ENCODE data around the gene EIF6. TPM values are rescaled to one million over a fixed set of nuclear protein-coding genes. Genes with fewer than 3 reads are reported as not detected.

EIF6 gene
- total RNA-seq, 1 experiment from 2014 or later = 180 TPM

GRCh38 chr20:35238170-35238569, 46.4 kb downstream of the EIF6 start:
- Histone ChIP-seq H3K27ac (ENCODE audit: low read depth, low read length, poor library complexity, severe bottlenecking) (no peak overlapping the region), H3K9me3 (ENCODE audit: low read depth, low read length, poor library complexity, severe bottlenecking) (no peaks in the 10 kb centered on the region), H3K4me3 (ENCODE audit: low read depth, low read length, poor library complexity, severe bottlenecking) (no peak overlapping the region), H3K27me3 (replicated peaks; ENCODE audit: insufficient read depth, low read depth, low read length, poor library complexity) (peaks cover 5% of the 10 kb centered on the region), H3K36me3 (ENCODE audit: insufficient read depth, low read length, poor library complexity, severe bottlenecking) (no peaks in the 10 kb centered on the region), H3K4me1 (ENCODE audit: insufficient read depth, low read length, poor library complexity, severe bottlenecking) (no peaks in the 10 kb centered on the region)
- CTCF ChIA-PET = no interaction called here
- TF ChIP-seq EZH2 (IDR thresholded peaks at IDR 0.05; ENCODE audit: borderline replicate concordance, low read depth, low read length, poor library complexity, severe bottlenecking) = no peak
- TF ChIP-seq, protein P1, sequence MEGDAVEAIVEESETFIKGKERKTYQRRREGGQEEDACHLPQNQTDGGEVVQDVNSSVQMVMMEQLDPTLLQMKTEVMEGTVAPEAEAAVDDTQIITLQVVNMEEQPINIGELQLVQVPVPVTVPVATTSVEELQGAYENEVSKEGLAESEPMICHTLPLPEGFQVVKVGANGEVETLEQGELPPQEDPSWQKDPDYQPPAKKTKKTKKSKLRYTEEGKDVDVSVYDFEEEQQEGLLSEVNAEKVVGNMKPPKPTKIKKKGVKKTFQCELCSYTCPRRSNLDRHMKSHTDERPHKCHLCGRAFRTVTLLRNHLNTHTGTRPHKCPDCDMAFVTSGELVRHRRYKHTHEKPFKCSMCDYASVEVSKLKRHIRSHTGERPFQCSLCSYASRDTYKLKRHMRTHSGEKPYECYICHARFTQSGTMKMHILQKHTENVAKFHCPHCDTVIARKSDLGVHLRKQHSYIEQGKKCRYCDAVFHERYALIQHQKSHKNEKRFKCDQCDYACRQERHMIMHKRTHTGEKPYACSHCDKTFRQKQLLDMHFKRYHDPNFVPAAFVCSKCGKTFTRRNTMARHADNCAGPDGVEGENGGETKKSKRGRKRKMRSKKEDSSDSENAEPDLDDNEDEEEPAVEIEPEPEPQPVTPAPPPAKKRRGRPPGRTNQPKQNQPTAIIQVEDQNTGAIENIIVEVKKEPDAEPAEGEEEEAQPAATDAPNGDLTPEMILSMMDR (conservative IDR thresholded peaks at IDR 0.05; ENCODE audit: low read depth, low read length) = no peak
- POLR2A ChIA-PET (ENCODE audit: low non-redundant PET) = no interaction called here
- no peak for DNase-seq (ENCODE audit: low spot score)
- BruUV-seq (replicated peaks) = no TSS peak
- intact Hi-C loops (cut with micrococcal nuclease; ENCODE audit: unreplicated experiment) = no loop called here

GRCh38 chr20:35237486-35237885, 47.1 kb downstream of the EIF6 start:
- no TSS peak for BruUV-seq (replicated peaks)
- no peak for TF ChIP-seq EZH2 (IDR thresholded peaks at IDR 0.05; ENCODE audit: borderline replicate concordance, low read depth, low read length, poor library complexity, severe bottlenecking)
- TF ChIP-seq, protein P1 (conservative IDR thresholded peaks at IDR 0.05; ENCODE audit: low read depth, low read length) = no peak
- intact Hi-C loops (cut with micrococcal nuclease; ENCODE audit: unreplicated experiment) = no loop called here

GRCh38 chr20:35235881-35236280, 48.7 kb downstream of the EIF6 start:
- H3K27ac ChIP-seq (ENCODE audit: low read depth, low read length, poor library complexity, severe bottlenecking) = no peak overlapping the region
- H3K36me3 ChIP-seq (ENCODE audit: insufficient read depth, low read length, poor library complexity, severe bottlenecking) = no peaks in the 10 kb centered on the region
- no peaks in the 10 kb centered on the region for H3K9me3 ChIP-seq (ENCODE audit: low read depth, low read length, poor library complexity, severe bottlenecking)
- ChIA-PET POLR2A (ENCODE audit: low non-redundant PET) (no interaction called here), CTCF (no interaction called here)
- H3K4me3 ChIP-seq (ENCODE audit: low read depth, low read length, poor library complexity, severe bottlenecking) = no peak overlapping the region
- BruUV-seq (replicated peaks) = no TSS peak
- no peaks in the 10 kb centered on the region for H3K4me1 ChIP-seq (ENCODE audit: insufficient read depth, low read length, poor library complexity, severe bottlenecking)
- H3K27me3 ChIP-seq (replicated peaks; ENCODE audit: insufficient read depth, low read depth, low read length, poor library complexity) = peaks cover 12% of the 10 kb centered on the region
- intact Hi-C loops (cut with micrococcal nuclease; ENCODE audit: unreplicated experiment) = no loop called here
- TF ChIP-seq, protein P1 (conservative IDR thresholded peaks at IDR 0.05; ENCODE audit: low read depth, low read length) = no peak
- TF ChIP-seq EZH2 (IDR thresholded peaks at IDR 0.05; ENCODE audit: borderline replicate concordance, low read depth, low read length, poor library complexity, severe bottlenecking) = no peak
- no peak for DNase-seq (ENCODE audit: low spot score)

More at GRCh38 chr20:35237486-35237885, 47.1 kb downstream of the EIF6 start:
- ChIA-PET CTCF (no interaction called here), POLR2A (ENCODE audit: low non-redundant PET) (no interaction called here)
- H3K36me3 ChIP-seq (ENCODE audit: insufficient read depth, low read length, poor library complexity, severe bottlenecking) = no peaks in the 10 kb centered on the region
- H3K27me3 ChIP-seq (replicated peaks; ENCODE audit: insufficient read depth, low read depth, low read length, poor library complexity) = peaks cover 5% of the 10 kb centered on the region
- no peaks in the 10 kb centered on the region for H3K9me3 ChIP-seq (ENCODE audit: low read depth, low read length, poor library complexity, severe bottlenecking)
- no peak overlapping the region for H3K4me3 ChIP-seq (ENCODE audit: low read depth, low read length, poor library complexity, severe bottlenecking)
- H3K4me1 ChIP-seq (ENCODE audit: insufficient read depth, low read length, poor library complexity, severe bottlenecking) = no peaks in the 10 kb centered on the region
- DNase-seq (ENCODE audit: low spot score) = no peak
- no peak overlapping the region for H3K27ac ChIP-seq (ENCODE audit: low read depth, low read length, poor library complexity, severe bottlenecking)
